Measurements from ENCODE around the gene HOXA13. TPM values are rescaled to one million over a fixed set of nuclear protein-coding genes. Genes with fewer than 3 reads are reported as not detected.

Gene HOXA13
- total and polyA plus RNA-seq, 11 donors, result not detected

DNA sequence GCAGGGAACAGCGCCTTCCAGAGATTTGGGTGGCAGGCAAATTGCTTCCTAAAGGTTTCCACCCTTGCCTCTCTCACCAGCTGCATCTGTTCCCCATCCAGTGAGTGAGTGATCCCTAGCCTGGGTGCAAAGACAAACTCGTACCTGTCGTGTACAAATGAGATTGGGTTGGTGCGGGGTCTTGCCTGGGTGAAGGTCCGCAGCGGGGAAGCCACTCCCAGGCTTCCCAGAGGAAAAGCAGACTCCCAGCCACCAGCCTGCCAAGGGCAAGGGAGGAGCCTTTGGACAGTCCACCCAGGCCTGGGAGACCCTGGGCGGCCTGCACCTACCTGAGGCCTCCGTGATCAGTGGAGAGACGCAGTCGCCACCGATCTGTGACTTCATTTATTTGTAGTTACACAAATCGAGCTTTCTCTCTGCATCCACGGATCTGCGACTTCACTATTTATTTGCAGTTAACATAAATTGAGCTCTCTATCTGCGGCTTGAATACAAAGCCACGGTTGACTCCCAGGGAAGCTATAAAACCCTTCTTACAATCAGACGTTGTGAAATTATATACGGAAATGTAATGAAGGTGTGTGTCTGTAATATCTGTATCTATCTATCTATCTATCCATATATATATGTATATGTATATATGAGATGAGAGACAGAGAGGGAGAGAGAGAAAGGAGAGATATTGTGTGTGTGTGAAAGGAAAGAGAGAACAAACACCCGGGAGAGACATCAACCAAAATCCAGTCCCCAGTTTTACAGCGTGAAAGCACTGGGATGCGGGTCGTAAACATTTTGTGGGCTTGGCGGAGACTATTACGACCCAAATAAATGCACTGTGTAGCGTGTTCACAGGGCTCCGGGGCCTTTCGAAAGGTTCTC, 40.4 kb downstream of the HOXA13 start:
- H3K27ac ChIP-seq, result no peak overlapping the region
- H3K4me3 ChIP-seq, result peak overlapping the region in 1 of 12 donors; percentile 67
- intact Hi-C loops (cut with DNase I), result loop anchor here (2.0 to 10.0 kb wide), 14 partner anchors 307 to 1305 kb away; no protein-coding TSS in a partner anchor
- no peaks in the 10 kb centered on the region for H3K9me3 ChIP-seq
- H3K27me3 ChIP-seq, result peaks cover 79 to 100% (median 98%) of the 10 kb centered on the region in 9 donors
- DNase-seq, result peak in 1 of 5 donors; percentile 54
- H3K4me1 ChIP-seq, result peaks cover 3 to 61% (median 22%) of the 10 kb centered on the region in 12 donors
- no peaks in the 10 kb centered on the region for H3K36me3 ChIP-seq
- ATAC-seq, result no peak
- TF ChIP-seq, protein P1, sequence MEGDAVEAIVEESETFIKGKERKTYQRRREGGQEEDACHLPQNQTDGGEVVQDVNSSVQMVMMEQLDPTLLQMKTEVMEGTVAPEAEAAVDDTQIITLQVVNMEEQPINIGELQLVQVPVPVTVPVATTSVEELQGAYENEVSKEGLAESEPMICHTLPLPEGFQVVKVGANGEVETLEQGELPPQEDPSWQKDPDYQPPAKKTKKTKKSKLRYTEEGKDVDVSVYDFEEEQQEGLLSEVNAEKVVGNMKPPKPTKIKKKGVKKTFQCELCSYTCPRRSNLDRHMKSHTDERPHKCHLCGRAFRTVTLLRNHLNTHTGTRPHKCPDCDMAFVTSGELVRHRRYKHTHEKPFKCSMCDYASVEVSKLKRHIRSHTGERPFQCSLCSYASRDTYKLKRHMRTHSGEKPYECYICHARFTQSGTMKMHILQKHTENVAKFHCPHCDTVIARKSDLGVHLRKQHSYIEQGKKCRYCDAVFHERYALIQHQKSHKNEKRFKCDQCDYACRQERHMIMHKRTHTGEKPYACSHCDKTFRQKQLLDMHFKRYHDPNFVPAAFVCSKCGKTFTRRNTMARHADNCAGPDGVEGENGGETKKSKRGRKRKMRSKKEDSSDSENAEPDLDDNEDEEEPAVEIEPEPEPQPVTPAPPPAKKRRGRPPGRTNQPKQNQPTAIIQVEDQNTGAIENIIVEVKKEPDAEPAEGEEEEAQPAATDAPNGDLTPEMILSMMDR (IDR thresholded peaks at IDR 0.05), result no peak
- TF ChIP-seq POLR2A (IDR thresholded peaks at IDR 0.05), result no peak
- 36 to 63% (median 49%) methylated on average over 27 of the region's 27 CpGs for WGBS, 4 donors

DNA sequence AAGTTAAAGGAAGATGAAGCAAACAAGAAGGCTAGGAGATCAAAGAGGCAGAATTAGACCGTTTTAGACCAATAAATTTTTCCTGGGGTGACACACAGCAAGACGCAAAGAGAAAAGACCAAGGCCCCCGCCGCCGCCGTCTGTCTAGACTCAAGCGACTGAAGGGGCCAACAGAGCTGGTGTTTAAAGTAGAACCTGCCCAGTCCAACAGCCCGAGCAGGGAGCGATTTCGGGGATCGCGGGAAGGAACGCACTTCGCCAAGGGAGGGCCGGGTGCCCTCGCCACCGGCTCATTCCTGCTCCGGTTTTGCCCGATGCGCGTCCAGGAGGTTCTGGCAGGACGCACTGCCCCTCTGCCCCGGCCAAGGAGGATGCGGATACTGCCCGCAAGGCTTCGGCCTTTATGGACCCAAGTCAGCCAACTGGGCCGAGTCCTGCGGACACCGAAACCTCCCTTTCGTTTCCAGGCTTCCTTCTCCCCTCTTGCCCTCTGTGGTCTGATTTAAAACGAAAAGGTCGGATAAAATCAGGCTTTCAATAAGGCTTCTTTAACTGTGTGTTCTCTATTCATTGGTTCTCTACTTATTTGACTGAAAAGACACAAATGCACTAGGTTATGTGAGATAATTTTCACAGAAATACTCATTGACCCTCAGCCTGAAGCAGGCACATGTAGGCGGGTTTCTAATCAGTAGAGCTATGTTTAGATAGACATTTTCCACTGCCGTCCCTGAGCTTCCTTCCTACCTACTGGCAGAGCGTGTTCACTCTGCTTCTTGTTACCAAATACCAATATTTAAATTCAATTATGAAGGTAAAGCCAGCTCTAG, 41.2 kb downstream of the HOXA13 start:
- Histone ChIP-seq H3K9me3 (no peaks in the 10 kb centered on the region), H3K4me1 (peaks cover 3 to 55% (median 20%) of the 10 kb centered on the region in 12 donors), H3K27me3 (peaks cover 79 to 100% (median 98%) of the 10 kb centered on the region in 9 donors), H3K27ac (no peak overlapping the region), H3K36me3 (no peaks in the 10 kb centered on the region), H3K4me3 (no peak overlapping the region)
- intact Hi-C loops (cut with DNase I), result loop anchor here in 5 of 10 donors (10.0 kb wide), 3 partner anchors 1074 to 1294 kb away; no protein-coding TSS in a partner anchor
- peak in 1 of 5 donors; percentile 27 for DNase-seq
- no peak for TF ChIP-seq POLR2A (IDR thresholded peaks at IDR 0.05)
- TF ChIP-seq, protein P1 (IDR thresholded peaks at IDR 0.05), result no peak
- ATAC-seq, result no peak
- WGBS, 4 donors, result 11 to 20% (median 14%) methylated on average over 26 to 35 of the region's 35 CpGs

DNA sequence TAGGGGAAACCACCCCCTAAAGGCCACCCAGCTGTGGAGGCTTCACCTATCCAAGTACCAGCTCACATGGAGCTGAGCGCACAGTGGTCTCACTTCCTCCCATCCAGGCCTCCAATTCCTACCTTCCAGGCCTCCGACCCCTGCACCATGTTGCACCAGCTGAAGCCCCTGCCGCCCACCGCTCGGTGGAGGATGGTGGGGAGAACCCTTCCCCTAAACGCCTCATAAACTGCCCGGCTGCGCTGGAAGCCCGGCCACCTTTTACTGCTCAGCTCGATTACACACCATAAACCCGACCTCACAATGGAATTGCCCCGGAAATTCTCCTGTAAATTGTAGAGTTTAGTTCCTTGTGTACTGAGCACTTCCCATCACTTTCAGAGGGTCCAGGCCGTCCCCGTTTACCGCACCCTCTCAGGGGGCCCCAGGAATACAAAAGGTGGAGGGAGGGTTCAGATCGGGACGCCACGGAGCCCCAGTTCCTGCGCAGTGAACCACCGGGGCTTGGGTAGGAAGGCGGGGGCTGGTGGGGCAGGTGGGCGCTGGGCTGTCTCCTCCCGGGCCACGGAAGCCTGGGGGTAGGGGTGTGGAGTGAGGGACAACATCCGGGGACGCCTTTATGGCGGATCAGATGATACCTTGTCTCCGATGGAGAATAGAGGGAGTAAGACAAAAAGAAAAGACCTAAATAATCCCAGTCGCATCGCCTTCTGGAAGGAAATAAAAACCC, 42.0 kb downstream of the HOXA13 start:
- H3K9me3 ChIP-seq, result no peaks in the 10 kb centered on the region
- H3K27ac ChIP-seq, result no peak overlapping the region
- TF ChIP-seq, protein P1 (IDR thresholded peaks at IDR 0.05), result no peak
- no peak for TF ChIP-seq POLR2A (IDR thresholded peaks at IDR 0.05)
- DNase-seq (peak in 1 of 5 donors; percentile 24), ATAC-seq (no peak)
- no peaks in the 10 kb centered on the region for H3K36me3 ChIP-seq
- peaks cover 3 to 55% (median 20%) of the 10 kb centered on the region in 12 donors for H3K4me1 ChIP-seq
- 6 to 12% (median 8%) methylated on average over 26 to 30 of the region's 30 CpGs for WGBS, 4 donors
- intact Hi-C loops (cut with DNase I), result loop anchor here in 5 of 10 donors (10.0 kb wide), 3 partner anchors 1073 to 1293 kb away; no protein-coding TSS in a partner anchor
- H3K27me3 ChIP-seq, result peaks cover 83 to 100% (median 98%) of the 10 kb centered on the region in 9 donors
- H3K4me3 ChIP-seq, result no peak overlapping the region

Measured in heart left ventricle (tissue), 16 donors.